HG03135 (cell line): Measurements from ENCODE around the gene IL1RL1.

Experiments
- ATAC-seq: cut with Tn5 transposase; IDR thresholded peaks from one replicate; pipeline ENCODE4 v1.9.1; 2021; ENCODE audit warnings: mild to moderate bottlenecking, moderate library complexity; ENCODE audit not compliant: unreplicated experiment

Gene IL1RL1

GRCh38 chr2:102334486-102334885 is 23.1 kb downstream of the IL1RL1 start:
- ATAC-seq = no peak

- ATAC-seq = no peak
Measured at GRCh38 chr2:102335871-102336366, 24.6 kb downstream of the IL1RL1 start.

DNA sequence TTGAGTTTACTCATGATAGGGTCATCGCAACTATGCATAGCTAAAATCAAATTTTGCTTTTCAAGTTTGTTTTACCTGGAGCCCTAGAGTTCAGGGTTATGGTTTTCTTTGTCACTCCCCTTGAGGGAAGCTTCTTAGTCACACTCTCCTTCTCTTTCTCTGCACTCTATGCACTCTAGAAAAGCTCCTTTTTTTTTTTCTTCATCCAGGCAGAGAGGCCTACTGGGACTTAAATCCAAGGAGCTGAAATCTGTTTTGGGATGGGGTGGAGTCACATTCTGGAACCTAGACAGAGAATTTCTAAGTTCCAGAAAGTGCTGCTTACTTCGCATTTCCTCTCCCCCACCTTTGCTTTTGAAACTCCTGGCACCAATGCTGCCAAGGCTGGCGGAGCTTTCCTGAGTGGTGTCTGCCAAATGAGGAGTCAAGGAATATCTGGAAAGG is 25.2 kb downstream of the IL1RL1 start:
- no peak for ATAC-seq

- no peak for ATAC-seq
Measured at GRCh38 chr2:102337012-102337411, 25.6 kb downstream of the IL1RL1 start.

- no peak for ATAC-seq
Measured at GRCh38 chr2:102337481-102338386, 26.4 kb downstream of the IL1RL1 start.

GRCh38 chr2:102340778-102341177 is 29.4 kb downstream of the IL1RL1 start:
- ATAC-seq = no peak

DNA sequence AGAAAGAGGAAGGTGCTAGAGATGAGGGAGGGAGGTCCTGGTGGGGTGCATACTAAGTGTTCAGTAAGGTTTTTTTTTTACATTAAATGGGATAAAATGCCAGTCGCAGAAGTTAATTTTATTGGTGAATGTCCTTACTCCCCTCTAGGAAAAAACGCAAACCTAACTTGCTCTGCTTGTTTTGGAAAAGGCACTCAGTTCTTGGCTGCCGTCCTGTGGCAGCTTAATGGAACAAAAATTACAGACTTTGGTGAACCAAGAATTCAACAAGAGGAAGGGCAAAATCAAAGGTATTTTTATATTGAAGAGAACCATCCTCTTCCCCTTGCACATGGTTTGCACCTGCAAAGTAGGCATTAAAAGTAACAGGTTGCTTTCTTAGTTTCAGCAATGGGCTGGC is 31.5 kb downstream of the IL1RL1 start:
- no peak for ATAC-seq

GRCh38 chr2:102344397-102344796 is 33.0 kb downstream of the IL1RL1 start:
- no peak for ATAC-seq

DNA sequence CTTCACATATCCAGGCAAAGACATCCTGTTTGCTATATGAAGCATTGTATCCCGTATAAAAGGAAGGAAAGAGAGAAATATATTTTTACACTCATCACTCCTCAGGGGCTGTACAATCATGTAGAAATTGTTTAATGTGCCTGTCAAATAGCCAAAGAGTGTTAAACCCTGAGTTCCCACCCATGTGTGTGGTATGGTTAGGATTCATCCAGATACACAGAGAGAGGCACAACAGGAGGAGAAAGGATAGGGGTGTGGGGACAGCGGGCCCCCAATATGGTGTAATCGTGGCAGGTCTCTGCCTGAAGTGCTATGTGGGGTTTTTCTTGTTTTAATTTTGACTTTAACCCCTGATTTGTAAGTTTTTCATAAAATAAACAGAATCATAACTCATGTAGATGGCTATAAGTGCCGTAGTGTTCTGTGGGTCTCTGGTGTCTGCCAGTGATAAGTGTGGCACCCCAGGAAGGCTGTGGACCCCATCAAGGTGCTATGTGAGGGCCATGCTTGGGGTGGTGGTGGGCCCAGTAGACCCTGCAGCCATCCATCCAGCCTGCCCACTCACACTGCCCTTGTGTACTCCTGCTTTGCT is 34.1 kb downstream of the IL1RL1 start:
- no peak for ATAC-seq

DNA sequence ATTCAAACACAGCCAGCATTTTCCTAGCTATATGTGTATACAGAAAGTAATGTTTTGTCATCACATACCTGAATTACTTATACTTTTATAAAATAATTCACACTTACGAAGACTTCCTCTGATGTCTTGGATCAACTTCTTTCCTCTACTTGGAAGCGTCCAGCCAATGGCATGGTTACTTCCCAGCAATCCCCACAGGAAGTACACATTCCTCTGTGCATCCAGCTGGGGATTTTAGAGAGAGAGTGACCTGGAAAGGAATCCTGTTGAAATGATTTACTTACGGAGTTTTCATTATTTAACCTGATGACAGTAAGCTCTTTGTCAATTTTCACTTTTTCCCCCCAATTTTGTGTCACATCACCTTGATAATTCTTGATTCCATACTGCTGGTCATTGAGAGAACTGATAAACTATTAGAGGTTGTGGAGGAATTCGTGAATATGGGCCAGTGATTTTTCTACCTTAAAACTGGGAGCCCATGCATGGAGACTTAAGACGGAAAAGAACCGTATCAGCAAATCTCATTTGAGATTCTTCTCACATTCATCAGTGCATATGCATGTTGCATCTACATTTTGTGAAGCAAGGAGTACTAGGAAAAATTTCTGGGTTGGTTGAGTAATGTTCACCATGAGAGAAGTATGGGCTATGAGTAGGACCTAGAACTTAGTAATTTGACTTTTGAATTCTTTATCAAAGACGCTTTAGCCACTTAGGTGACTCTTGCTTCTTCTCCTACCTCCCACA is 35.2 kb downstream of the IL1RL1 start:
- no peak for ATAC-seq

GRCh38 chr2:102350137-102350793 is 38.9 kb downstream of the IL1RL1 start:
- no peak for ATAC-seq

- peak; percentile 84 for ATAC-seq
Measured at GRCh38 chr2:102355526-102356380, 44.4 kb downstream of the IL1RL1 start, which contains the start of gene IL18R1. Gene IL18R1 (plus strand): TSS chr2:102355796. CDS start chr2:102362661, 6,865 bp downstream.

GRCh38 chr2:102356381-102356712 is 45.0 kb downstream of the IL1RL1 start:
- ATAC-seq = peak; percentile 12

DNA sequence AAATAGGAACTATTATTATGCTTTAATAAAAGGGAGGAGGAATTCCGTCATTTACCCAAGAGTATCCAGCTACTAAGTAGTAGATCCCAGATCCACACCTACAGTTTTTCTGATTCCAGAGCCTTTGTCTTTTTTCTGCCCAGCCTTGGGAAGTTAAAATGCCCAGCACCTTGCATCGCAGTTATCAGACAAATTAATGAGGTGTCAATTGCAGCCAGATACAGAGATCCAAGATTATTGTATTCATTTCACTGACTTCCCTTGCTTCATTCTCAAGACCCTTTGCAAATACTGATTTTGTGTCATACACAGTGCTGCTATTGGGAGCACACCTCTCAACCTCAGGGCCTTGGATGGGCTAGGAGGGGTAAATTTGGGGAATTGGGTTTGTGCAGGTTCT is 45.4 kb downstream of the IL1RL1 start:
- ATAC-seq = no peak

- ATAC-seq = no peak
Measured at GRCh38 chr2:102357937-102358336, 46.6 kb downstream of the IL1RL1 start.

DNA sequence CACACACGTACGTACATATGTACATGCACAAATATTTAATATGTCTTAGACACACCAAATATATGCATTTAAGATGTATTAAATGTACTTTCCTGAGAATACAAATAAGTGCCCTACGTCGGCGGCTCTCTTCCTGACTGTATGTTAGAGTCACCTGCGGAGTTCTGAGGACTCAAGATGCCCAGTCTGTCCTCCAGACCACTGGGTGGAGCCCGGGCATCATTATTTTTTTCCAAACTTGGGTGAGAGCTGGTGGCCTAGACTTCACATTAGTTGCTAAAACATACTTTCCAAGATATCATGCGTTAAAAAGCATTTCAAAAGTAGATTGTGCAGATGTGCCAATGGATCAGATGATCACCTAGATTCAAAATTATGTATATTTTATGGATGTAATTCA is 47.1 kb downstream of the IL1RL1 start:
- no peak for ATAC-seq

GRCh38 chr2:102359527-102359926 is 48.2 kb downstream of the IL1RL1 start:
- ATAC-seq = no peak

DNA sequence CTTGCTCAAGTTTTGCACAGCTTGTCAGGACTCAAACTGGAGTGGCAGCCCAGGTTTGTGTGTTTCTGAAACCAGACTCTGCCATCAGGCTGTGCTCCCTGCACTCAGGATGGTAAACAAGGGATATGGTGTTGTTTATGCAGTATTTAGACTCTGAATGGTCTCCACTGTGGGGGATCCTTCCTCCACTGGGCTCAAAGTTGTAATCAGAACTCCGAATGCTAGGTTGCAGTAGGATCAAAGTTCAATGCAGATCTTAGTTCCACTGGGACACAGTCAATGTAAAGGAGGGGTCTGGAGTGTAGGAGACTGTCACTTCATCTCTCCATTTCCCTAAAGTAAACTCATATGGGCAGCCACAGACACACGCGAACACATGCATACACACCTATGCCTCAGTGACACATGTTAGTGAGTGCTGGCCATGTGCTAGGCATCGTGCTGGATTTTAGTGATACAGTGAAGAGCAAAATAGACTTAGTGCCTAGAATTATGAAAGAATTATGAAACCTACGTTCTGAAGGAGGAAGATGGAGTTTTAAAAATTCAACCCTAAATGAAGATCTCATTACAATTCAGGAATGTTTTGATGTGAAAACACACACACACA is 50.4 kb downstream of the IL1RL1 start:
- ATAC-seq = no peak

DNA sequence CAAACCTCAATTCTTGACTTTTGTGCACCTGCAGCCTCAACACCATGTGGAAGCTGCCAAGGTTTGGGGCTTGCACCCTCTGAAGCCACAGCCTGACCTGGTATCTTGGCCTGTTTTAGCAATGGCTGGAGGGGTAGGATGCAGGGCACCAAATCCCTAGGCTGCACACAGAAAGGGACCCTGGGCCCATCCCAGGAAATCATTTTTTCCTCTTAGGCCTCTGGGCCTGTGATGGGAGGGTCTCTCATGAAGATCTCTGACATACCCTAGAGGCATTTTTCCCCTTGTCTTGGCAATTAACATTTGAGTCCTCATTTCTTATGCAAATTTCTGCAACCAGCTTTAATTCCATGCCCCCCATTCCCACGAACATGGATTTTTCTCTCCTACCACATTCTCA is 54.4 kb downstream of the IL1RL1 start:
- ATAC-seq = no peak
